HG03280 (cell line): ENCODE results near the gene ENG.
"Not testable (repeated sequence)": the region's sequence is repeated elsewhere in the genome, so short reads cannot be mapped to it uniquely, and the experiment has no call there.

Experiments used
- ATAC-seq: cut with Tn5 transposase; IDR thresholded peaks from one replicate; pipeline ENCODE4 v1.9.1; 2021; ENCODE audit warnings: mild to moderate bottlenecking, moderate library complexity; ENCODE audit not compliant: unreplicated experiment

The ENG gene

DNA sequence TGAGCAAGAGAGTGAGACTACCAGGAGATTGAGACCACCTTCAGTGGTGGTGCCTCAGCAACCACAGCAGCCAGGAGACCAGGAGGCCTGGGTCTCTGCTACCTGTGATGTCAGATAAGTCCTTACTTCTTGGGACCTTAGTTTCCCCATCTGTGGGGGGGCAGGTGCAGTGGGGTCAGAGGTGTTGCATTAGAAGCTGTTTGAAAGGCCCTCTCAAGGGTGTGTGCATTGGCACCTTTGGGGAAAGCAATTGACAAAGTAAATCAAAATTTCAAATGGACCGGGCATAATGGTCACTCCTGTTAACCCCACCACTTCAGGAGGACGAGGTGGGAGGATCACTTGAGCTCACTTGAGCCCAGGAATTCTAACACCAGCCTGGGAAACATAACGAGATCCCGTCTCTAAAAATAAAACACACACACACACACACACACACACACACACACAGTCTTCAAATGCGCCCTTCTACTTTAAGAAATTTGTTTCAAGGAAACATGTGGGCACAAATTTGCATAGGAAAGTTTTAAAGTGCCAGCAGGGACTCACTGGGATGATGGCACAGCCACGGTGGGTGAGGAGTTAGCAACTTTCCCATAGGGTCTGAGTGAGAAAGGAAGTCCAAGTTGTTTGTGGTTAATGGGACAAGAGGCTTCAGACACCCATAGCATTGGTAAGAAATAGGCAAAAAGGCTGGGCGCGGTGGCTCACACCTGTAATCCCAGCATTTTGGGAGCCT is 24.4 kb upstream of the ENG start:
- no peak for ATAC-seq

DNA sequence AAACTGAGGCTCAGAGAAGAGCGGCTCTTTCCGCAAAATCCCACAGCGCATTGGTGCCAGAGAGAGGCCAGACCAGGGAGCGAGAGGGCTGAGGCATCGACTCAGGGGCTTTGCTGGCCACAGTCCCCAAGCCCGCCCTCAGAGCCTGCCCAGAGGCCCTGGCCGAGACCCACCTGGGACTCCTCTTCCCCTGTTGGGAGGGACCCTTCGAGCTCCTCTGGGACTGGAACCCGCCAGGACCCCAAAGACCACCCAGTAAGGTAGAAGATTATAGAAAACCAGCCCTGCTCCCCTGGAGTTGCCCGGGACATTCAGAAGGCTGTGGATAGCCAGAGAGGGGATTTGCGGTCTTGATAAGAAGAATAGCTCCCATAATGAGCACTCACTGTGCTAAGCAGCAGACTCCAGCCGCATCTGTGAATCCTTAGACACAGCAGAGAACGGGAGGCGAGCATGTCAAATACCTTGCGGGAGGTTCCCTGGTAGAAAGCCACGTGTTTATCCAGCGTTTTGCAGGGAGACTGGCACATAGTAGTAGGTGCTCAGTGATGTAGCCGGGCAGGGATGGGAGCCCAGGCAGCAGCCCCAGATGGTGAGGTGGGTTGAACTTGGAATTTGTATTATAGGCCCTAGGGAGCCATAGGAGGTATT is 23.7 kb upstream of the ENG start:
- ATAC-seq, result no peak

DNA sequence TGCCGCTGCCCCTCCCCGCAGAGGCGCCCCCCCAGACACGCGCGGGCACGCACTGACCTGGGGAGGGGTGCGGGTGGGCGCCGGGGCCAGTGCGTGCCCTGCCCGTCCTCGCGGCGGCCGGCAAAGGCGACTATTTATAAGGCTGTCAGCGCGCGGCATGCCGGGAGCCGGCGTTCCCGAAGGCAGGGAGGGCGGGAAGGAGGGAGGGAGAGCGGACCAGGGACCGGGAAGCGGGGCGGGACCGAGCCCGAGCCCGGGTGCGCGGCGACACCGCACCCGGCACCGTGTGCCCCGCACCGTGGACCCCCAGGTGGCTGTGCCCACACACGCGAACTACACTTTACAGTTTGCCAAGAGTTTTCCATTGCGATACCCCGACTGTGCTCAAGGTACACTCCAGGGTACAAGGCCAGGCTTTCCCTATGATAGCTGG is 23.1 kb upstream of the ENG start, which contains the start of gene AK1:
Gene AK1, minus strand, starts transcription at position 110 of the 433 bp plus-strand sequence. CDS start 3,058 bp downstream, outside the sequence.
- no peak for ATAC-seq

DNA sequence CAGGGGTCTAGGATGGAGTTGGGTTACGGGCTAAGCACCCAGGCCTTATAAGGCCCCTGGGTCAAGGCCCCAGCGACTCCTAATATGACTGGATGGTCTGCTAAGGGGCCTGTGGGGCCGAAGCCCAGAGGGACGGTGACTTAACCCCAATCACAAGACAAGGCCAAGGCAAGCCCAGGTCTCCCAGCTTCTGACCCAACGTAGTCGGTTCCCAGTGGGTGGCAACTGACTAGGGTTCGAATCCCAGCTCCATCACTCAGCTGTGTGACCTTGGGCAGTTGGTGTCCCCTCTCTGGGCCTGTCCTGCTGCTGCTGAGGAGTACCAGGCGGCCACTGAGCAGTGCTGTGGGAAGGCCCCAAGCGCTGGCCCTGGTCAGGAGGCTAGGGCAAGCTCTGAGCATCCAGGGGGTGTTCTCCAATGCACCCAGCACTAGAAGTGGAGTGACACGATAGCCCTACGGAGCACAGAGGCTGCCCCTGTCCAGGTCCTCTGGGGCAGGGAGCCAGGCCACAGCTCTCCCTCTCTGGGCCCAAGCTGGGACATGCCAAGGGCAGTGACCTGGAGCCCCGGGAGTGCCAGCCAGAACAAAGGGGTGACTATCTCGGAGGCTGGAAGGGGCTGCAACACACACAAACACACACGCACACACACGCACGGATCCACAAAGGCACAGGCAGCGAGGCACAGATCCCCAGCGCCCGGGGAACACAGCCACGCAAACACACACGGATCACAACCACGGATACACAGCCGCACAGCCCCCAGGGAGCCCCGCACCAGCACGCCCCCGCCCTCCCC is 22.5 kb upstream of the ENG start:
- no peak for ATAC-seq

DNA sequence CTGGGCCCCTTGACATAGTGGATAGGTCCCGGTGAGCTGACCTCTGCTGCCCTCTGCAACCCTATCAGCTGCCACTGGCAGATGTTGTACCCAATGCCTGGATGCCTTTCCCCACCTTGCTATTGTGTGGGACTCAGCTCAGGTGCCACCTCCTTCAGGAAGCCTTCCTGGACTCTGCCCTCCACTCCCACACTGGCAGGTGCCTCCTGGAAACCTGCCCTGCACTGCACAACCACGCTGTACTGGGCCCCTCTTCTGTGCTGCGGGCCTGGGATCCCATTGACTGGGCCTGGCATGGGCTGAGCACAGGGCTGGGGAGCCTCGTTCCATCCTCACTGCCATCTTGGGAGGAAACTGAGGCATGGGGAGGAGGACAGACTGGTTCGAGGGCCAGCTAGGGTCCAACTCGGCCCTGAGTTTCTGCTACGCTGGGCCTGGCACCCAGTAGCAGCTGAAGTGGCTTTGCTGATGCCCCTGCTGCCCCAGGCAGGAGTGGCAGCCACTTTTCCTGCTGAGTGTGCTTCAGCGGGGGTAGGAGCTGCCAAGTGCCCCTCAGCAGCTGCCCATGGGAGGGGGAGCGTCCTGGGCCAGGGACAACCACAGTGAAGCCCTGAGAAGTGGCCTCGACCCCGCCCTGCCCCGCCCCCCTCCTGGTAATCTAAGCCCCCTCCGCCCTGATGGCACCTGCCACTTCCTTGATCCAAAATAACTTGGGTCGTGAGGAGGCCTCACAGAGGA is 21.7 kb upstream of the ENG start:
- ATAC-seq, result no peak

DNA sequence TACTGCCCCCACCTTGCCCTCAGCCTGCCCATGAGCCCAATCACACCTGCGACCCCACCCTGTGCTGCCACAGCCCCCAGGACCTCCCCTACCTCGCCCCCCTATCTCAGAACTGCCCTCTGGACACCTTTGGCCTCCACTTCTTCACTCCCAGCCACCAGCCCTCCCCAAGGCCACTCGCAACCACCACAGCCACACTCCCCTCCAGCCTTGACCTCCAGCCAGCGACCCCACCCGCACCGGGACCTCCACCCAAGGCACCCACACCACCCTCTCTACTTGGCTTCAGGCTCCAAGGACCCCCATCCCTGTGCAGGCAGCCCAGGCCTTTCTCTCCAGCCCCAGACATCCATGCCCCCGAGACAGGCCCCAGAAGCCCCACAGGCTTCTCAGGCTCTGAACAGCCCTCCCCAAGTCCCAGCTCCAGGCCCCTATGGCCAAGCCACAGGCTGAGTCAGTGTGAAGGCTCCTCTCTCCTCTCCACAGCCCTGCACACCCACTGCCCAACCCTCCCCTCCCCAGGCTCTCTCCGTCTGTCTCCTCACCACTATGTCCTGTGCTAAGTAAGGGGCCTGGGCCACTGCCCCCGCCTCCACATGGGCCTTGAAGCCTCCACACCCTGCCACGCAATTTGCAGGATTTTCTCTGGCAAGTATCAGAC is 21.0 kb upstream of the ENG start:
- ATAC-seq, result no peak

DNA sequence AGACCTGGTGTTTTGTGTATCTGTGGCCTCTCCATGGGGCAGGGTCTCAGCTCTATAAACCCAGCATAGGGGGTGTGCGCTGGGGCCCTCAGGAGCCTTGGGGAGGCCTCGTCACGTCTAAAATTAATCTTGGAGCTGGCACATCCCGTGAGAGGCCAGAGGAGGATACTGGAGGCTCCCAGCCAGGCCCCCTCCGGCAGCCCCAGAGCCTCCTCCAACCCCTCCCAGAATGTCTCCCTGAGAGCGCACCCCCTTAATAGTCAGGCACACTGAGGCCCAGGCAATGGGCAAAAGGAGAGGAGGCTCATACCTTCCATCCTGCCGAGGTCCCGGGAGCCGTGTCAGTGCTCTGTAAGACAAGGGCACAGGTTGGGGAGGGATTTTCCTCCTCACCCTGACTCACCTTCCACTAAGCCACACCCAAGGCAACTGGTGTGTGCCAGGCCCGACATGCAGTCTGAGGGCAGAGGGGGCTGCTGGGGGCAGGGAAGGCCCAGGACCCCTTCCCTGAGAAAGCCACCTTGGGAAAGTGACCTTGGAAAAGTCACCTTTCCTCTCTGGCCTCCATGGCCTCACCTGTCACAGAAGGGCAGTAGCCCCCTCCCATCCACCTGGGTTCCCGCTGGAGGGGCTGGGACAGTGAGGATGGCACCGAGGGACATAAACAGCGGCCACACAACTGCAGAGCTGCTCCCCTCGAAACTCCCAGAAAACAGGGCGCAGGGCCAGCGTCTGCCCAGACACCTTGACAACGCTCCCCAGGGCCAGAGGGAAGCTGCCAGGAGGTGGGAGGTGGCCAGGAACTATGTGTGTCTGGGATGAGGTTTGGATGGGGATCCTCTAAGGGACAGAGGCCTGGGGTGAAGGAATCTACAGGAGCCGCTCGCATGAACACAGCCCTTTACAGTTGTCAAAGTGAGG is 20.1 kb upstream of the ENG start:
- no peak for ATAC-seq

DNA sequence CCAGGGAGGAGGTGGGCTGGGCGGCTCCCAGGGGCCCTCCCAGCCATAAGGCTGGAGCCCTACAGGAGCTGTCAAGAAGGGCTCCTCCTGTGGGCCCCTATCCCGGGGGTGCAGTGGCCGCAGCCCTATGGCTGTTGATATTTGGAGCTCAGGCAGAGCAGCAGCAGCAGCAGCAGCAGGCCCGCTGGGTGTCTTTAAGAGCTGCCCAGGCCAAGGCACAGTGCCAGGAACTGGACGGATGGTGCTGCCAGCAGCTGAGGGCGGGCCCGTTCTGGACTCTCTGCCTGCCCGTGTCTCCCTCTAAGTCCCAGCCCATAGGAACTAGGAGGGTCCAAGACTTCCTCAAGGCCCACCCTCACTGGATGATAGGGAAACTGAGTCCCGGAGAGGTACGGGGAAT is 19.4 kb upstream of the ENG start:
- no peak for ATAC-seq

DNA sequence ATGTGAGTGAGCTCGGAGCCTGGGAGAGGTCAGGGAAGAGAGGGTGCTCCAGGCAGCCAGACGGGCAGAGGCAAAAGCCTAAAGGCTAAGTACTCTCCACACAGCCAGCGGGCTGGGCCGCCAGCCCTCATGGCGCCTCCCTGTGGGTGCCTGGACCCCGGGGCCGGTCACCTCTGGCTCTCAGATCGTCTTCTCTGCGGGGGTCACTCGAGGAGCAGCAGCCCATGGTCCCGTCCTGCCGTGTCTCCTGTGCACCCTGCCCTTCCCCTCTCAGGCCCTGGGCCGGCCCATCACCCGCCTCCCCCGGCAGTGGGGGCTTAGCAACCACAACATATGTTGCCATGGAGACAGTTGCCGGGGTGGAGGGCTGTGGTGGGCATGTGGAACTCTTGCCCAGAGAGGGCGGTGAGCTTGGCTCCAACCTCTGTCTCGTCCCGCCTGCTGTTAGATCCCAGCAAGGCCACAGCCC is 18.8 kb upstream of the ENG start:
- ATAC-seq, result no peak

DNA sequence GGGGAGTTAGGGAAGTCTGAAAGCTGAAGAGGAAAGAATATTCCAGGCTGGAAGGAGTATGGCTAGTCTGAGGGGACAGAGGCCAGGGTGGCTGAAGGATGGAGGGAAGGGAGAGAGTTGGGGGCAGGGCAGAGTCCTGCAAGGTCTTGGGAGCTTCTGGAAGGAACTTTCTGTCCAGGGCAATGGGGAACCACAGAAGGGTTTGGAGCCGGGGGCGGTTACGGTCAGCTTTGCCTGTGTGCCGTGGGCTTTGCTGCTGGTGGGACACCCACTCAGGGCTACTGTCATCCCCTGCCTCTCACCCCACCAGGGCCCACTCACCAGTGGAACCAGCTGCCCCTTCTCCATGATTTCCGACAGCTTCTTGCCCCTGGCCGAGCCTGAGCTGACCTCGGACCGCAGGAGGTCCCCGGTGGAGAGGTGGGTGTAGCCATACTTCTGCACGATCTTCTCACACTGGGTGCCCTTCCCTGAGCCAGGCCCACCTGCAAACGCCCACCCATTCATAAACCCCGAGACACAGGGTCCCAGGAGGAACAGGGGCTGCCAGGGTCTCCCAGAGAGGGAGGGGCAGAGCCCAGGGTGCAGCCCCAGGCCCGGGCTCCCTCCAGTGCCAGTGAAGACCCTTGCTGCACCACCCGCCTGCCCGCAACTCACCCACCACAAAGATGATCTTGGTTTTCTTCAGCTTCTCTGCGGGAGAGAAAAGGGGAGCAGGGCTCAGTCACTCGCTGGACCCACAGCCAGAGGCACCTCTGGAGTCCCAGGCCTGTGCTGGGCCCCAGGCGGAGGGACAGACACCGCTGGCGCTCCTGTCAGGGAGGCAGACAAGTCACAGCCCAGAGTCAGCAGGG is 18.1 kb upstream of the ENG start:
- ATAC-seq, result no peak

DNA sequence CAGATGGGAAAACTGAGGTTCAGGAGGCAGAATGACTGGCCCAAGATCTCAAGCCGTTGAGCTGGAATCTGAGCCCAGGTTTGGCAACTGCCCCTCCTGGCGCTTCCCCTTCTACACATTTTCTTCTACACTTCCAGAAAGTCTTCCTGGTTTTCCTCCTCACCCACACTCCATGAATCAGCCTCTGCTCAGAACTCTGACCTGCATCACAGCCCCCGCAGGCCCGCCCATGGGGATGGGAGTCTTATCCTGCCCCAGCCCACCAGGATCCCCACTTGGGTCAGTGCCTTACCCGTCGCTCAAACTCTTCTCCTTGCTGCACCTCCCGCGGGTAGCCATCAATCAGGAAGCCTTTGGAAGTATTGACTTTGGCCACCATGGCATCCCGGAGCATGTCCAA is 17.1 kb upstream of the ENG start:
- no peak for ATAC-seq

DNA sequence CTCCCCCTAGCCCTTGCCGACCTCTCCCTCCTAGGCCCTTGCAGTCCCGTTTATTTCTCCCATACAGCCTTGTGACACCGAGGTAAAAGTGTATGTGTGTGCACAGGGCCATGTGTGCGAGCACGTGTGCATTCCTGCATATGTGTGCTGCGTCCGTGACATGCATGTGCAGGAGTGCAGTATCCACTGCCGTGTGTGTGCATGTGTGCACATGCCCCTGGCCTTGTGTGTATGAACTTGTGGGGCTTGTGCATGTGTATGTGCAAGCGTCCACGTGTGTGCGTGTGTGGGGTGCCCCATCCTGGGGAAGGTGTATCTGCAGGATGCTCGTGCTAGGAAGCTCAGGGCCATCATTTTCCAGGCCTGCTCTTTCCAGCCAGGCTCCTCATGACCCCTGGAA is 16.4 kb upstream of the ENG start:
- no peak for ATAC-seq

DNA sequence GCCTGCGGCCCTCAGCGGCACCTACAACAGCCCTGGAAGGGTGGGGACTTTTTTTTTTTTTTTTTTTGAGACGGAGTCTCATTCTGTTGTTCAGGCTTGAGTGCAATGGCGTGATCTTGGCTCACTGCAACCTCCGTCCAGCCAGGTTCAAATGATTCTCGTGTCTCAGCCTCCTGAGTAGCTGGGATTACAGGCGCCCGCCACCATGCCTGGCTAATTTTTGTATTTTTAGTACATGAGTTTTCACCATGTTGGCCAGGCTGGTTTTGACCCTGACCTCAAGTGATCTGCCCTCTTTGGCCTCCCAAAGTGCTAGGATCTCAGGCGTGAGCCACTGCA is 15.7 kb upstream of the ENG start:
- ATAC-seq, result not testable (repeated sequence)

DNA sequence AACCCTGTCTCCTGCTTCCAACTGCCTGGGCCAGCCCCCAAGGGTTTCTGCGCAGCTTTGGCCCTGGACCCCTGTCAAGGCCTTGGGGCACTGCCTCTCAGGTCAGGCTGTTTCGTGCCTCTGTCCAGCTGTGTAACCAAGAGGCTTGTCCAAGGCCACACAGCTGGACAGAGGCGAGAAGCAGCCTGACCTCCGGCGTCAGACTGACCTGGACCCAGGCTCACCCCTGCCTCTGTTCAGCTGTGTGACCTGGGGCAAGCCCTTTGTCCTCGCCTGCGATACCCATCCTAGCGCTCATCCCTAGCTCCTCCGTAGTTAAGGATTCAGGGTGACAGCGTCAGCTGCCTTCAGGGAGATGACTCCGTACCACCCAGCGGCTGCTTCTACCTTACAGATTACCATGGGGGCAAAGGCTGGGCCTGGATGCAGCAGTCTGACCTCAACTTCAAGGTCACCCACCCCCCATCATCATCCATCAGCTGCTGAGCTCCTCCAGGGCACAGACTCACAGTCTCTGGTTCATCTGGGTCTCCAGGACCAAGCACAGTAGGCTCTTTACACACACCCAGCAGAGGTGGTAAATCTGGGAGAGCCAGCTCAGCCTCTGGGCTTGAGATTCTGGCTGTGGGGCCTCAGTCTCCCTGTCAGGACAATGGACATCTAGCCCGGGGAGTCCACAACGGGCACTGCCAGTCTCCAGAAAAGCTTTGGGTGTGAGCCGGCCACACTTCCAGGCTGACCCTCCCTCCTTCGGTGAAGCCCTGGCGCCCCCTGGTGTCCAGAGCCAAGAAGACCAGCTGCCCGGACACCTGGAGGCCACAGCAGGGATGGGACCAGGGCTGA is 15.1 kb upstream of the ENG start:
- peak; percentile 51 for ATAC-seq

DNA sequence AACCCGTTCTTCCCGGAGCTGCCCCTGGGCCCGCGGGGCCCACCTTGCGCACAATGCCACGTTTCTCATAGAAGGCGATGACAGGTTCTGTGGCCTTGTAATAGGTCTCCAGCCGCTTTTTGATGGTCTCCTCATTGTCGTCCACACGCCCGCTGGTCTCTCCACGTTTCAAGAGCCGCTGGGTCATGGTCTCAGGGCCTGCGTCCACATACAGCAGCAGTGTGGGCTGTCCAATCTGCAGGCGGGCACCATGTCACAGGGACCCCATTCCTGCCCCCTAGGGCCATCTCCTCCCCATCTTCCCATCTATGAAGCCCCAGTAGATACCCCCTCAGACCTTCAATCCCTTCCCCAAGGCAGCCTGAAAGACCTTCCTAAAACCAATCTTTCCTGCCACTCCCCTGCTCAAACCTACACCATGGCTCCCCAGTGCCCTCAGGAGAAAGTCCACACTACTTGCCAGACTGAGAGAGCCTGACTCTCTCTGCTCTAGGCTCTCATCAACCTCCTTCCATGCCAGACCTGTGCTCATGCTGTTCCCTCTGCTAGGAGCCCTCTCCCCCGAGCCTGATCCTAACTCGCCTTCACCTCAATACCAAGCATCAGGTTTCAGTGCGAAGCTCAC is 13.9 kb upstream of the ENG start:
- ATAC-seq, result no peak

DNA sequence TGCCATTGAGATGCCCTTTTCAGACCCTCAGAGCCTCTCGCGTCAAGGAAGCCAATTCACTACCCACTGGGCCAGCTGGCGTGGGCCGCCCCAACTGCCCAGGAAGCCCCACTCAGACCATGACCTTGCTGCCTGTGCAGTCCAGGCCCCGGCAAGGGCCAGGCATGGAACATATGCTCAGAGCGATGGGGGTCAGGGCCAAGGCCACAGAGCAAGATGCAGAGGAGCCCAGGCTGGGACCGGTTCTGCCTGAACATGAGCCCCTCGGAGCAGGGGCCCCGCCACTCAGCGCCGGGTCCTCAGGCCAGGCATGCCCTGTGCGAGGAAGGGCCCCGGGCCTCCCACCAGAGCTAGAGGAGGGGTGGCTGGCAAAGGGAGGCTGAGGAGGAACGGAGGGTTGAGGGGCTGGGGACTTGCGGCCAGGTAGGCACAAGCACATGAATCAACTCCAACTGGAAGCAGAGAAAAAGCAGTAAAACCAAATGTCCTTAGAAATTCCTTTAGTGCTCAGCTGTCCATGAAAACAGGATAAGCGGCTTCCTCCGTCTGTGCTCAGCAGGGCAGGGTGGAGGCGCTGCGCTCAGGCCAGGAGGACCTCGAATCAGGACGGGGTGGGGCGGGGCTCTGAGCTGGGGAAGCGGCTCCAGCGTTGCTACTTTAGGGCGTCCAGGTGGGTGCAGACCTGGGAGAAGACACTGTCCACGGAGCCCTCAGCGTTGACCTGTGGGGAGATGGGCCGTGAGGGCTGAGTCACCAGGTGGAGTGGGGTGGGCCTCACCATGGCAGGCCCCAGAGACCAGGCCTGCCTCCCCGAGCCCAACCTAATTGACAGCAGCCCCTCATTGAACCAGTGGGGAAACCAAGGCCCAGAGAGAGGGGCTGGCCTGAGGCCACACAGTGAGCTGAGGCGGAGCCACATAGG is 13.2 kb upstream of the ENG start:
- ATAC-seq, result no peak
